H1 (cell line): ENCODE measurements around the gene ARSB. TPM values are rescaled to one million over a fixed set of nuclear protein-coding genes. Genes with fewer than 3 reads are reported as not detected.

Experiments
- CTCF ChIA-PET: fragments of 300-600 bp; sonication (Branson Sonifier 250); formaldehyde crosslinking; loops from one replicate; lab custom pipeline; 2021; ENCODE audit not compliant: partially characterized antibody; lab: Charles Lee
- POLR2A ChIA-PET: fragments of 300-600 bp; sonication (Branson Sonifier 250); formaldehyde crosslinking; loops from one replicate; lab custom pipeline; 2021; ENCODE audit warnings: inconsistent platforms; ENCODE audit not compliant: partially characterized antibody; lab: Charles Lee
- DNase-seq, 2 experiments: peaks; one replicate each; pipeline versions ENCODE4 v3.0.0 to v3.0.0-alpha.2; 2010 to 2022; ENCODE audit warnings: low spot score in 2 of 2, low read depth in 1 of 2, mixed read lengths in 1 of 2
- FAIRE-seq: peaks from 2 replicates; lab custom pipeline; 2011; peaks lifted over from hg19 to GRCh38; lab: Jason Lieb, UNC
- H2AFZ ChIP-seq: 2 replicates; pipeline ENCODE4 v1.8.1; 2012; ENCODE audit warnings: low read length, inconsistent platforms
- H2AK5ac ChIP-seq: 2 replicates; pipeline ENCODE4 v1.6.1; 2013; ENCODE audit warnings: low read depth, low read length
- H2BK120ac ChIP-seq: replicated peaks from 2 replicates; pipeline ENCODE3; 2013; ENCODE audit warnings: low read depth, low read length, inconsistent platforms
- H2BK12ac ChIP-seq: 2 replicates; pipeline ENCODE4 v1.6.1; 2013; ENCODE audit warnings: low read depth, low read length
- H2BK15ac ChIP-seq: 2 replicates; pipeline ENCODE4 v1.6.1; 2013; ENCODE audit warnings: low read length
- H2BK20ac ChIP-seq: 2 replicates; pipeline ENCODE4 v1.6.1; 2013; ENCODE audit warnings: low read length
- H2BK5ac ChIP-seq: 2 replicates; pipeline ENCODE4 v1.6.1; 2013; ENCODE audit warnings: low read depth, low read length
- H3K14ac ChIP-seq: 2 replicates; pipeline ENCODE4 v1.6.1; 2013; ENCODE audit warnings: inconsistent platforms; ENCODE audit not compliant: insufficient read length
- H3K18ac ChIP-seq: 2 replicates; pipeline ENCODE4 v1.6.1; 2013; ENCODE audit warnings: low read length; ENCODE audit errors: extremely low read depth
- H3K23ac ChIP-seq: 2 replicates; pipeline ENCODE4 v1.6.1; 2013; ENCODE audit warnings: inconsistent platforms; ENCODE audit not compliant: insufficient read length
- H3K23me2 ChIP-seq: 2 replicates; pipeline ENCODE4 v1.6.1; 2013; ENCODE audit warnings: low read depth, low read length
- H3K27ac ChIP-seq: 2 replicates; pipeline ENCODE4 v1.6.1; 2011; ENCODE audit warnings: low read depth, low read length, inconsistent platforms
- H3K27me3 ChIP-seq, 4 experiments: replicated peaks in 1 of 4; 1 replicate in 1 of 4; 2 replicates in 3 of 4; pipeline versions ENCODE4 v1.6.1 to v1.8.1; 2011 to 2013; ENCODE audit warnings: low read length in 3 of 4, mild to moderate bottlenecking in 3 of 4, inconsistent platforms in 2 of 4, mixed read lengths in 2 of 4, moderate library complexity in 1 of 4; ENCODE audit not compliant: control insufficient read depth in 3 of 4, insufficient read depth in 3 of 4; ENCODE audit errors: extremely low read depth in 1 of 4
- H3K36me3 ChIP-seq, 4 experiments: 2 replicates each; pipeline versions ENCODE4 v1.6.1 to v1.8.1; 2011 to 2013; ENCODE audit warnings: mild to moderate bottlenecking in 4 of 4, low read length in 3 of 4, moderate library complexity in 2 of 4, control low read depth in 1 of 4, inconsistent platforms in 1 of 4; ENCODE audit not compliant: insufficient read depth in 4 of 4, control insufficient read depth in 2 of 4
- H3K4ac ChIP-seq: replicated peaks from 2 replicates; pipeline ENCODE3; 2013; ENCODE audit warnings: low read length, low read depth, mixed read lengths, inconsistent platforms; ENCODE audit not compliant: insufficient read length
- H3K4me1 ChIP-seq, 4 experiments: replicated peaks in 1 of 4; 1 replicate in 1 of 4; 2 replicates in 3 of 4; pipeline versions ENCODE4 v1.6.1 to v1.8.1; 2011 to 2013; ENCODE audit warnings: low read length in 3 of 4, inconsistent platforms in 2 of 4, mixed read lengths in 1 of 4; ENCODE audit not compliant: insufficient read depth in 4 of 4, control insufficient read depth in 3 of 4
- H3K4me2 ChIP-seq, 2 experiments: 2 replicates each; pipeline versions ENCODE4 v1.6.1 to v1.8.1; 2011 to 2013; ENCODE audit warnings: low read depth in 2 of 2, low read length in 2 of 2, control low read depth in 1 of 2, inconsistent platforms in 1 of 2, mild to moderate bottlenecking in 1 of 2; ENCODE audit not compliant: insufficient read depth in 1 of 2
- H3K4me3 ChIP-seq, 4 experiments: fragments of 200-600, 300-600 bp in 1 of 4; sonication (generic), shearing (Covaris generic), sonication (Bioruptor Twin) in 1 of 4; 2 replicates each; pipeline versions ENCODE4 v1.5.1 to v1.8.1; 2011 to 2016; ENCODE audit warnings: low read length in 4 of 4, low read depth in 3 of 4, control low read depth in 2 of 4, inconsistent platforms in 2 of 4, mild to moderate bottlenecking in 2 of 4, mixed read lengths in 1 of 4, moderate library complexity in 1 of 4; ENCODE audit not compliant: insufficient read depth in 2 of 4; ENCODE audit errors: extremely low read depth in 1 of 4
- H3K56ac ChIP-seq: replicated peaks from 2 replicates; pipeline ENCODE3; 2013; ENCODE audit warnings: low read depth, mild to moderate bottlenecking, mixed read lengths, low read length, inconsistent platforms; ENCODE audit not compliant: insufficient read length
- H3K79me1 ChIP-seq: 2 replicates; pipeline ENCODE4 v1.6.1; 2013; ENCODE audit warnings: low read depth, low read length, control low read depth
- H3K79me2 ChIP-seq, 2 experiments: 2 replicates each; pipeline versions ENCODE4 v1.6.1 to v1.8.1; 2012 to 2013; ENCODE audit warnings: low read length in 2 of 2, mild to moderate bottlenecking in 2 of 2, inconsistent platforms in 1 of 2; ENCODE audit not compliant: insufficient read depth in 2 of 2, control insufficient read depth in 1 of 2
- H3K9ac ChIP-seq, 4 experiments: replicated peaks in 1 of 4; 1 replicate in 1 of 4; 2 replicates in 3 of 4; pipeline versions ENCODE4 v1.6.1 to v1.8.1; 2011 to 2013; ENCODE audit warnings: low read depth in 3 of 4, low read length in 3 of 4, control low read depth in 2 of 4, mild to moderate bottlenecking in 2 of 4, moderate library complexity in 2 of 4, inconsistent platforms in 1 of 4; ENCODE audit errors: extremely low read depth in 1 of 4
- H3K9me3 ChIP-seq, 2 experiments: 2 replicates each; pipeline versions ENCODE4 v1.6.1 to v1.8.1; 2012 to 2013; ENCODE audit warnings: mild to moderate bottlenecking in 2 of 2, moderate library complexity in 2 of 2, control low read depth in 1 of 2, inconsistent platforms in 1 of 2, low read depth in 1 of 2, low read length in 1 of 2, mixed read lengths in 1 of 2; ENCODE audit not compliant: insufficient read depth in 2 of 2
- H4K20me1 ChIP-seq, 2 experiments: replicated peaks in 1 of 2; 2 replicates each; pipeline versions ENCODE3 to v1.8.1; 2011 to 2013; ENCODE audit warnings: inconsistent platforms in 2 of 2, low read length in 2 of 2, mild to moderate bottlenecking in 1 of 2; ENCODE audit not compliant: insufficient read depth in 2 of 2, control insufficient read depth in 1 of 2
- H4K5ac ChIP-seq: 2 replicates; pipeline ENCODE4 v1.6.1; 2013; ENCODE audit warnings: low read length, low read depth, mixed read lengths, inconsistent platforms; ENCODE audit not compliant: insufficient read length
- H4K8ac ChIP-seq: 2 replicates; pipeline ENCODE4 v1.8.0; 2013; ENCODE audit warnings: mild to moderate bottlenecking, moderate library complexity, low read length, inconsistent platforms; ENCODE audit not compliant: insufficient read depth; ENCODE audit errors: extremely low read depth
- H4K91ac ChIP-seq: replicated peaks from 2 replicates; pipeline ENCODE3; 2013; ENCODE audit warnings: low read length, mixed read lengths, inconsistent platforms; ENCODE audit not compliant: insufficient read length
- BACH1 ChIP-seq: IDR thresholded peaks from 2 replicates; pipeline ENCODE4 v1.6.1; 2012; ENCODE audit warnings: low read length, improper control_type of control experiment
- BRCA1 ChIP-seq: IDR thresholded peaks from 2 replicates; pipeline ENCODE4 v1.6.1; 2012; ENCODE audit warnings: low read depth, low read length, improper control_type of control experiment
- CBX5 ChIP-seq: fragments of 300-800, 300-1000 bp; sonication (generic); IDR thresholded peaks from 2 replicates; pipeline ENCODE4 v1.7.1; 2016; ENCODE audit warnings: antibody characterized with exemption, low read length, low read depth
- CEBPB ChIP-seq: IDR thresholded peaks from 2 replicates; pipeline ENCODE4 v1.6.1; 2012; ENCODE audit warnings: low read depth, low read length
- CTBP2 ChIP-seq: IDR thresholded peaks from 2 replicates; pipeline ENCODE4 v1.7.0; 2011; ENCODE audit warnings: borderline replicate concordance, mild to moderate bottlenecking, moderate library complexity, mixed read lengths, low read length; ENCODE audit not compliant: insufficient read depth, insufficient read length
- EZH2 ChIP-seq: fragments of 200-600 bp; sonication (generic); IDR thresholded peaks from 2 replicates; pipeline ENCODE4 v1.7.1; 2012; ENCODE audit warnings: low read depth, mild to moderate bottlenecking, moderate library complexity, low read length, inconsistent platforms; ENCODE audit not compliant: severe bottlenecking
- JUN ChIP-seq: IDR thresholded peaks from 2 replicates; pipeline ENCODE4 v1.6.1; 2011; ENCODE audit warnings: low read depth, mild to moderate bottlenecking, improper control_type of control experiment, low read length
- NANOG ChIP-seq: IDR thresholded peaks from 2 replicates; pipeline ENCODE4 v1.6.1; 2011; ENCODE audit warnings: low read length, low read depth, mild to moderate bottlenecking, inconsistent platforms; ENCODE audit not compliant: insufficient read depth, poor library complexity, severe bottlenecking
- RAD21 ChIP-seq, 2 experiments: IDR thresholded peaks in 1 of 2; conservative IDR thresholded peaks in 1 of 2; 2 replicates each; pipeline ENCODE4 v1.6.1; 2011; ENCODE audit warnings: low read depth in 2 of 2, low read length in 2 of 2, improper control_type of control experiment in 1 of 2, inconsistent platforms in 1 of 2, mild to moderate bottlenecking in 1 of 2, moderate library complexity in 1 of 2
- TCF12 ChIP-seq: IDR thresholded peaks from 2 replicates; pipeline ENCODE4 v1.6.1; 2011; ENCODE audit warnings: low read depth, mild to moderate bottlenecking, low read length
- YY1 ChIP-seq: IDR thresholded peaks from 2 replicates; pipeline ENCODE4 v1.6.1; 2011; ENCODE audit warnings: low read depth, mild to moderate bottlenecking, low read length
- WGBS, 2 experiments: shearing (Covaris generic) in 1 of 2; methylation state at CpG; one replicate each; pipeline versions ENCODE4 v1.1.6 to v1.1.7; 2013 to 2015; ENCODE audit warnings: low lambda C conversion rate in 2 of 2, mixed read lengths in 2 of 2, inconsistent platforms in 1 of 2, low coverage in 1 of 2, missing lambda C conversion rate in 1 of 2; ENCODE audit not compliant: insufficient replicate concordance in 2 of 2, insufficient coverage in 1 of 2, insufficient read length in 1 of 2; ENCODE audit errors: extremely low coverage in 1 of 2, missing lambda C conversion rate in 1 of 2; 5-methylcytosine and 5-hydroxymethylcytosine counted together
- polyA plus RNA-seq, 7 experiments: library from polyadenylated mRNA; depleted of rRNA in 3 of 7; stranded (reverse) in 5 of 7; unstranded in 2 of 7; fragments of >200 nt in 5 of 7; fragments of 200-250 nt in 2 of 7; gene quantifications; 1 replicate in 5 of 7; 2 replicates in 1 of 7; 4 replicates in 1 of 7; pipeline versions ENCODE4 v1.2.1 to v1.2.3, GENCODE V29; 2011 to 2013; ENCODE audit warnings: missing spikeins in 2 of 7, mixed read lengths in 2 of 7
- total RNA-seq: library from RNA; stranded (reverse); fragmentation: NEBNext Ultra II Directional; extraction: Animal tissue kit (Norgen Biotek cat#: 25700); gene quantifications from 2 replicates; pipeline ENCODE4 v1.2.1, GENCODE V29; 2021

ARSB gene
- total and polyA plus RNA-seq, 2 of the 8 experiments (the other 6 are each of a cell fraction or from before 2014, with no cell fraction given), result 6.4 to 13.9 TPM

DNA sequence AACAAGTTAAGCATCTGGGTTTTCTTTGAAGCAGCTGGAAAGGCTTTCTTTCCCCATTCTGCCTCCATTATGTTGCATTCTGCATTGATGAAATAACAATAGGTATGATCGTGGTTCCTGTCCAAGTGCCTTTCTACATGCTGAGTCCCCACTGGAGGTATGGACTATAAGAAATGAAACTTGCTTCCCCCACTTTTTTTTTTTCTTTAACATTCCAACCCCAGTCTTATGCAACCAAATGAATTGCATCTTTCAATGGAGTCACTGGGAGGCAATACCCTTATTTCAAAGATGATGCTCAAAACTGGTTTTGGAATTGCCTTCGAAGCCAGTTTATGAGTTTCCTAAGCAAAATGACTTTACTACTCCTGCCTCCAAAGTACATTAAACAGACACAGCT, 58.9 kb downstream of the ARSB start:
- H2AFZ ChIP-seq, result no peak overlapping the region
- no peak overlapping the region for H2AK5ac ChIP-seq
- H3K27ac ChIP-seq, result no peak overlapping the region
- H3K79me2 ChIP-seq, result no peaks in the 10 kb centered on the region
- 42% methylated on average over 2 of the region's 2 CpGs; no CpG with 5 or more reads in 1 of the 2 experiments for WGBS, 2 experiments
- H3K56ac ChIP-seq, result no peak overlapping the region
- H2BK12ac ChIP-seq, result no peak overlapping the region
- DNase-seq (no peak), FAIRE-seq (no peak)
- no peak overlapping the region for H3K9ac ChIP-seq
- H3K14ac ChIP-seq, result no peak overlapping the region
- no peaks in the 10 kb centered on the region for H4K20me1 ChIP-seq
- H2BK5ac ChIP-seq, result no peak overlapping the region
- H2BK15ac ChIP-seq, result no peak overlapping the region
- no peaks in the 10 kb centered on the region for H3K23me2 ChIP-seq
- H3K9me3 ChIP-seq, result no peaks in the 10 kb centered on the region
- CTCF ChIA-PET, result interaction anchor here (1.3 kb wide), 1 partner anchor 389 kb away, joined by 3 read pairs; no protein-coding TSS in a partner anchor
- no peaks in the 10 kb centered on the region for H3K79me1 ChIP-seq
- H3K4me1 ChIP-seq, result peaks cover 0 to 18% (median 6%) of the 10 kb centered on the region in 4 experiments; a peak in 5 of 7 replicates
- no peaks in the 10 kb centered on the region for H3K36me3 ChIP-seq
- H3K18ac ChIP-seq, result no peak overlapping the region
- no peaks in the 10 kb centered on the region for H3K27me3 ChIP-seq
- peak overlapping the region in 1 of 4 experiments; percentile 37; a peak in 2 of 8 replicates for H3K4me3 ChIP-seq
- no peak overlapping the region for H3K23ac ChIP-seq
- H3K4ac ChIP-seq, result no peak overlapping the region
- H4K91ac ChIP-seq, result no peak overlapping the region
- no peak overlapping the region for H2BK20ac ChIP-seq
- no peak overlapping the region for H4K8ac ChIP-seq
- peak overlapping the region; percentile 12 to 43; a peak in 1 of 4 replicates for H3K4me2 ChIP-seq
- H4K5ac ChIP-seq, result no peak overlapping the region
- POLR2A ChIA-PET, result no interaction called here
- H2BK120ac ChIP-seq, result no peak overlapping the region
- no peak for TF ChIP-seq YY1
- TF ChIP-seq EZH2, result no peak
- TF ChIP-seq BACH1, result no peak
- peak; percentile 75 for TF ChIP-seq NANOG
- TF ChIP-seq CEBPB, result peak; percentile 68
- TF ChIP-seq JUN, result no peak
- no peak for TF ChIP-seq TCF12
- TF ChIP-seq BRCA1, result no peak
- TF ChIP-seq CTBP2, result no peak
- TF ChIP-seq RAD21 (IDR thresholded peaks at IDR 0.05 in 1 of 2, conservative IDR thresholded peaks at IDR 0.05 in 1 of 2; ENCODE audit: low read depth in 2 of 2, low read length in 2 of 2), result no peak
- TF ChIP-seq CBX5, result no peak
